HG03175 (cell line): ENCODE measurements around the gene NAA40.

ENCODE experiments used
- ATAC-seq: cut with Tn5 transposase; IDR thresholded peaks from one replicate; pipeline ENCODE4 v1.9.1; 2021; ENCODE audit warnings: mild to moderate bottlenecking, moderate library complexity; ENCODE audit not compliant: unreplicated experiment

Gene NAA40

GRCh38 chr11:63912678-63913077 lies 26.1 kb upstream of the NAA40 start:
- no peak for ATAC-seq

- no peak for ATAC-seq
These were observed 24.7 kb upstream of the NAA40 start for GRCh38 chr11:63913866-63914830.

GRCh38 chr11:63914896-63915691 lies 23.7 kb upstream of the NAA40 start:
- ATAC-seq = no peak

- ATAC-seq = no peak
These were observed 22.6 kb upstream of the NAA40 start for GRCh38 chr11:63915961-63916836.

- ATAC-seq = no peak
These were observed 21.7 kb upstream of the NAA40 start, which contains the start of gene RCOR2 for GRCh38 chr11:63916837-63917691. TSS of gene RCOR2 (minus strand) at chr11:63917164. CDS start at chr11:63916456, 708 bp downstream.

- no peak for ATAC-seq
These were observed 20.9 kb upstream of the NAA40 start for GRCh38 chr11:63917692-63918506.

- no peak for ATAC-seq
These were observed 20.2 kb upstream of the NAA40 start for GRCh38 chr11:63918507-63919191.

GRCh38 chr11:63919267-63920125 lies 19.3 kb upstream of the NAA40 start:
- no peak for ATAC-seq

- no peak for ATAC-seq
These were observed 18.5 kb upstream of the NAA40 start for GRCh38 chr11:63920126-63920938.

- no peak for ATAC-seq
These were observed 17.8 kb upstream of the NAA40 start for GRCh38 chr11:63920939-63921417.

GRCh38 chr11:63922673-63923192 lies 16.1 kb upstream of the NAA40 start:
- ATAC-seq = no peak

GRCh38 chr11:63923319-63923718 lies 15.5 kb upstream of the NAA40 start:
- no peak for ATAC-seq

GRCh38 chr11:63929616-63930015 lies 9.2 kb upstream of the NAA40 start:
- no peak for ATAC-seq

- ATAC-seq = no peak
These were observed 7.8 kb upstream of the NAA40 start for GRCh38 chr11:63931045-63931444.

- ATAC-seq = no peak
These were observed 6.9 kb upstream of the NAA40 start for GRCh38 chr11:63931876-63932275.

GRCh38 chr11:63933459-63933858 lies 5.3 kb upstream of the NAA40 start:
- no peak for ATAC-seq
